ENCODE measurements around the gene PLCB1. TPM values are rescaled to one million over a fixed set of nuclear protein-coding genes. Genes with fewer than 3 reads are reported as not detected.

Gene PLCB1
- total and polyA plus RNA-seq, 2 experiments from 2014 or later, result 14.9 to 20.7 TPM

DNA sequence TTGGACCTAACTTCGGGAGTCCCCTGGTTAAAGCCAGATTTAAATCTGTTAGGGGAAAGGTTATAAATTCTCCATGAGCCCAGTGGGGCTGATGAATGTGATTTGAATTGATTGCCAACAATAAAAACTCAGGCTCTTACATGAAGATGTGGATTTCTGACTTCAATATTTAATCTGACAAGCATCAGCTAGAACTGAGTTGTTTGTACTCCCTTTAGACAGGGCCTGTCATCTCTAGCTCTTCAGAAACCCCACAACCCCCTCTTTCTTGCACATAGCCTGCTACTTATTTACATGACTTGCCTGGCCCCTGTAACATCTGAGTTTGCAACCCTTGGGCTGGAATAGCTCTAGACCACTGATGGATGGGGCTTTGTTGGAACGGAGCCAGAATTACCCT is 745.2 kb downstream of the PLCB1 start:
- Mint-ChIP-seq H3K27ac (no peak overlapping the region), H3K36me3 (ENCODE audit: low read depth) (no peaks in the 10 kb centered on the region), H3K9me3 (no peaks in the 10 kb centered on the region), H3K27me3 (ENCODE audit: insufficient read depth, low read depth, poor library complexity) (no peaks in the 10 kb centered on the region), H3K4me1 (no peaks in the 10 kb centered on the region), H3K4me3 (no peak overlapping the region)
- Histone ChIP-seq H3F3A (replicated peaks; ENCODE audit: low read depth) (no peaks in the 10 kb centered on the region), H2AFZ (no peak overlapping the region), H3K9me2 (ENCODE audit: insufficient read depth) (0 out of 2 replicates have a peak, but pooled peaks cover 3% of the 10 kb centered on the region), H3K36me3 (ENCODE audit: insufficient read depth) (no peaks in the 10 kb centered on the region), H3K4me2 (no peak overlapping the region), H3K4me3 (no peak overlapping the region), H4K20me1 (replicated peaks; ENCODE audit: insufficient read depth) (no peaks in the 10 kb centered on the region), H3K27ac (ENCODE audit: low read depth) (no peak overlapping the region), H3K4me1 (ENCODE audit: insufficient read depth) (no peaks in the 10 kb centered on the region), H3K27me3 (ENCODE audit: insufficient read depth) (no peaks in the 10 kb centered on the region), H3K79me2 (replicated peaks; ENCODE audit: insufficient read depth) (no peaks in the 10 kb centered on the region)
- no peak for ATAC-seq
- TF ChIP-seq POLR2AphosphoS5 (IDR thresholded peaks at IDR 0.05; ENCODE audit: low read depth) (no peak), EZH2phosphoT487 (IDR thresholded peaks at IDR 0.05; ENCODE audit: unreplicated experiment) (no peak), STAT1 (IDR thresholded peaks at IDR 0.05; ENCODE audit: unreplicated experiment) (no peak), NANOG (IDR thresholded peaks at IDR 0.05; ENCODE audit: borderline replicate concordance) (no peak), ETS1 (IDR thresholded peaks at IDR 0.05) (no peak), EZH2 (IDR thresholded peaks at IDR 0.05; ENCODE audit: low read depth, unreplicated experiment) (no peak), ZNF331 (CRISPR knock-in tag; IDR thresholded peaks at IDR 0.05; ENCODE audit: low read depth) (no peak), JUNB (IDR thresholded peaks at IDR 0.05; ENCODE audit: unreplicated experiment) (no peak), CREB1 (CRISPR knock-in tag; IDR thresholded peaks at IDR 0.05; ENCODE audit: low read depth) (no peak)
- TF ChIP-seq, protein P1, sequence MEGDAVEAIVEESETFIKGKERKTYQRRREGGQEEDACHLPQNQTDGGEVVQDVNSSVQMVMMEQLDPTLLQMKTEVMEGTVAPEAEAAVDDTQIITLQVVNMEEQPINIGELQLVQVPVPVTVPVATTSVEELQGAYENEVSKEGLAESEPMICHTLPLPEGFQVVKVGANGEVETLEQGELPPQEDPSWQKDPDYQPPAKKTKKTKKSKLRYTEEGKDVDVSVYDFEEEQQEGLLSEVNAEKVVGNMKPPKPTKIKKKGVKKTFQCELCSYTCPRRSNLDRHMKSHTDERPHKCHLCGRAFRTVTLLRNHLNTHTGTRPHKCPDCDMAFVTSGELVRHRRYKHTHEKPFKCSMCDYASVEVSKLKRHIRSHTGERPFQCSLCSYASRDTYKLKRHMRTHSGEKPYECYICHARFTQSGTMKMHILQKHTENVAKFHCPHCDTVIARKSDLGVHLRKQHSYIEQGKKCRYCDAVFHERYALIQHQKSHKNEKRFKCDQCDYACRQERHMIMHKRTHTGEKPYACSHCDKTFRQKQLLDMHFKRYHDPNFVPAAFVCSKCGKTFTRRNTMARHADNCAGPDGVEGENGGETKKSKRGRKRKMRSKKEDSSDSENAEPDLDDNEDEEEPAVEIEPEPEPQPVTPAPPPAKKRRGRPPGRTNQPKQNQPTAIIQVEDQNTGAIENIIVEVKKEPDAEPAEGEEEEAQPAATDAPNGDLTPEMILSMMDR (conservative IDR thresholded peaks at IDR 0.05; ENCODE audit: low read depth in 2 of 2), result no peak
- TF ChIP-seq, protein P2, sequence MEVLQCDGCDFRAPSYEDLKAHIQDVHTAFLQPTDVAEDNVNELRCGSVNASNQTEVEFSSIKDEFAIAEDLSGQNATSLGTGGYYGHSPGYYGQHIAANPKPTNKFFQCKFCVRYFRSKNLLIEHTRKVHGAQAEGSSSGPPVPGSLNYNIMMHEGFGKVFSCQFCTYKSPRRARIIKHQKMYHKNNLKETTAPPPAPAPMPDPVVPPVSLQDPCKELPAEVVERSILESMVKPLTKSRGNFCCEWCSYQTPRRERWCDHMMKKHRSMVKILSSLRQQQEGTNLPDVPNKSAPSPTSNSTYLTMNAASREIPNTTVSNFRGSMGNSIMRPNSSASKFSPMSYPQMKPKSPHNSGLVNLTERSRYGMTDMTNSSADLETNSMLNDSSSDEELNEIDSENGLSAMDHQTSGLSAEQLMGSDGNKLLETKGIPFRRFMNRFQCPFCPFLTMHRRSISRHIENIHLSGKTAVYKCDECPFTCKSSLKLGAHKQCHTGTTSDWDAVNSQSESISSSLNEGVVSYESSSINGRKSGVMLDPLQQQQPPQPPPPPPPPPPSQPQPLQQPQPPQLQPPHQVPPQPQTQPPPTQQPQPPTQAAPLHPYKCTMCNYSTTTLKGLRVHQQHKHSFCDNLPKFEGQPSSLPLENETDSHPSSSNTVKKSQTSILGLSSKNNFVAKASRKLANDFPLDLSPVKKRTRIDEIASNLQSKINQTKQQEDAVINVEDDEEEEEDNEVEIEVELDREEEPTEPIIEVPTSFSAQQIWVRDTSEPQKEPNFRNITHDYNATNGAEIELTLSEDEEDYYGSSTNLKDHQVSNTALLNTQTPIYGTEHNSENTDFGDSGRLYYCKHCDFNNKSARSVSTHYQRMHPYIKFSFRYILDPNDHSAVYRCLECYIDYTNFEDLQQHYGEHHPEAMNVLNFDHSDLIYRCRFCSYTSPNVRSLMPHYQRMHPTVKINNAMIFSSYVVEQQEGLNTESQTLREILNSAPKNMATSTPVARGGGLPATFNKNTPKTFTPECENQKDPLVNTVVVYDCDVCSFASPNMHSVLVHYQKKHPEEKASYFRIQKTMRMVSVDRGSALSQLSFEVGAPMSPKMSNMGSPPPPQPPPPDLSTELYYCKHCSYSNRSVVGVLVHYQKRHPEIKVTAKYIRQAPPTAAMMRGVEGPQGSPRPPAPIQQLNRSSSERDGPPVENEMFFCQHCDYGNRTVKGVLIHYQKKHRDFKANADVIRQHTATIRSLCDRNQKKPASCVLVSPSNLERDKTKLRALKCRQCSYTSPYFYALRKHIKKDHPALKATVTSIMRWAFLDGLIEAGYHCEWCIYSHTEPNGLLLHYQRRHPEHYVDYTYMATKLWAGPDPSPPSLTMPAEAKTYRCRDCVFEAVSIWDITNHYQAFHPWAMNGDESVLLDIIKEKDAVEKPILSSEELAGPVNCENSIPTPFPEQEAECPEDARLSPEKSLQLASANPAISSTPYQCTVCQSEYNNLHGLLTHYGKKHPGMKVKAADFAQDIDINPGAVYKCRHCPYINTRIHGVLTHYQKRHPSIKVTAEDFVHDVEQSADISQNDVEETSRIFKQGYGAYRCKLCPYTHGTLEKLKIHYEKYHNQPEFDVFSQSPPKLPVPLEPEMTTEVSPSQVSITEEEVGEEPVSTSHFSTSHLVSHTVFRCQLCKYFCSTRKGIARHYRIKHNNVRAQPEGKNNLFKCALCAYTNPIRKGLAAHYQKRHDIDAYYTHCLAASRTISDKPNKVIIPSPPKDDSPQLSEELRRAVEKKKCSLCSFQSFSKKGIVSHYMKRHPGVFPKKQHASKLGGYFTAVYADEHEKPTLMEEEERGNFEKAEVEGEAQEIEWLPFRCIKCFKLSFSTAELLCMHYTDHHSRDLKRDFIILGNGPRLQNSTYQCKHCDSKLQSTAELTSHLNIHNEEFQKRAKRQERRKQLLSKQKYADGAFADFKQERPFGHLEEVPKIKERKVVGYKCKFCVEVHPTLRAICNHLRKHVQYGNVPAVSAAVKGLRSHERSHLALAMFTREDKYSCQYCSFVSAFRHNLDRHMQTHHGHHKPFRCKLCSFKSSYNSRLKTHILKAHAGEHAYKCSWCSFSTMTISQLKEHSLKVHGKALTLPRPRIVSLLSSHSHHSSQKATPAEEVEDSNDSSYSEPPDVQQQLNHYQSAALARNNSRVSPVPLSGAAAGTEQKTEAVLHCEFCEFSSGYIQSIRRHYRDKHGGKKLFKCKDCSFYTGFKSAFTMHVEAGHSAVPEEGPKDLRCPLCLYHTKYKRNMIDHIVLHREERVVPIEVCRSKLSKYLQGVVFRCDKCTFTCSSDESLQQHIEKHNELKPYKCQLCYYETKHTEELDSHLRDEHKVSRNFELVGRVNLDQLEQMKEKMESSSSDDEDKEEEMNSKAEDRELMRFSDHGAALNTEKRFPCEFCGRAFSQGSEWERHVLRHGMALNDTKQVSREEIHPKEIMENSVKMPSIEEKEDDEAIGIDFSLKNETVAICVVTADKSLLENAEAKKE (CRISPR knock-in tag; IDR thresholded peaks at IDR 0.05), result no peak
- DNase-seq (ENCODE audit: low spot score), result no peak
